Hepatocyte (in vitro differentiated cells): ENCODE measurements around the gene CEP128.

Source experiments
- EZH2 ChIP-seq: fragments of 200-600 bp; sonication (generic); IDR thresholded peaks from 2 replicates; pipeline ENCODE4 v1.6.1; 2016; ENCODE audit warnings: antibody characterized with exemption, mild to moderate bottlenecking, borderline replicate concordance
- TF ChIP-seq, protein P1 (sequence below): fragments of 200-600 bp; sonication (generic); IDR thresholded peaks from 2 replicates; pipeline ENCODE4 v1.5.1; 2016; ENCODE audit warnings: antibody characterized with exemption, mild to moderate bottlenecking; ENCODE audit not compliant: poor library complexity

DNA sequence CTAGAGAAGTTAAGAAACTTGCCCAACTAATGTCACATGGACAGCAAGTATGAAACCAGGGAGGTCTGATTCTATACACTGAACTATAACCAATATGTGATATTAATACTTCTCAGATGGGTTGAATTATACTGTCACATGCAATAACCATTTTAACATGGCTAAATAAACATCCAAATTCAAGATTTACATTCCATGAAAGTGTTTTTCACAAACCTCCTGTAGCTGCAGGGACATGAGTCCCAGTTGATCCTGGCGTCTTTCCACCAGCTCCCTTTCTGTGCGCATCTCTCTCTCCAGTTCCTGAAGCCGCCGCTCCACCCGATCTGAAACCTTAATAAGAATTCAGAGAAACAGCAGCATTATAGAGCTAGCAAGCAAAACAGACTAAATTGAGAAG is 79.0 kb downstream of the CEP128 start:
- TF ChIP-seq, protein P1, sequence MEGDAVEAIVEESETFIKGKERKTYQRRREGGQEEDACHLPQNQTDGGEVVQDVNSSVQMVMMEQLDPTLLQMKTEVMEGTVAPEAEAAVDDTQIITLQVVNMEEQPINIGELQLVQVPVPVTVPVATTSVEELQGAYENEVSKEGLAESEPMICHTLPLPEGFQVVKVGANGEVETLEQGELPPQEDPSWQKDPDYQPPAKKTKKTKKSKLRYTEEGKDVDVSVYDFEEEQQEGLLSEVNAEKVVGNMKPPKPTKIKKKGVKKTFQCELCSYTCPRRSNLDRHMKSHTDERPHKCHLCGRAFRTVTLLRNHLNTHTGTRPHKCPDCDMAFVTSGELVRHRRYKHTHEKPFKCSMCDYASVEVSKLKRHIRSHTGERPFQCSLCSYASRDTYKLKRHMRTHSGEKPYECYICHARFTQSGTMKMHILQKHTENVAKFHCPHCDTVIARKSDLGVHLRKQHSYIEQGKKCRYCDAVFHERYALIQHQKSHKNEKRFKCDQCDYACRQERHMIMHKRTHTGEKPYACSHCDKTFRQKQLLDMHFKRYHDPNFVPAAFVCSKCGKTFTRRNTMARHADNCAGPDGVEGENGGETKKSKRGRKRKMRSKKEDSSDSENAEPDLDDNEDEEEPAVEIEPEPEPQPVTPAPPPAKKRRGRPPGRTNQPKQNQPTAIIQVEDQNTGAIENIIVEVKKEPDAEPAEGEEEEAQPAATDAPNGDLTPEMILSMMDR, result no peak
- TF ChIP-seq EZH2, result no peak
